ENCODE measurements around the gene MRPS21. TPM values are rescaled to one million over a fixed set of nuclear protein-coding genes. Genes with fewer than 3 reads are reported as not detected.
"Not testable (repeated sequence)": the region's sequence is repeated elsewhere in the genome, so short reads cannot be mapped to it uniquely, and the experiment has no call there.

MRPS21 gene
- total and polyA plus RNA-seq, 2 of the 8 experiments (the other 6 are each of a cell fraction or from before 2014, with no cell fraction given) = 81.9 to 99.8 TPM

DNA sequence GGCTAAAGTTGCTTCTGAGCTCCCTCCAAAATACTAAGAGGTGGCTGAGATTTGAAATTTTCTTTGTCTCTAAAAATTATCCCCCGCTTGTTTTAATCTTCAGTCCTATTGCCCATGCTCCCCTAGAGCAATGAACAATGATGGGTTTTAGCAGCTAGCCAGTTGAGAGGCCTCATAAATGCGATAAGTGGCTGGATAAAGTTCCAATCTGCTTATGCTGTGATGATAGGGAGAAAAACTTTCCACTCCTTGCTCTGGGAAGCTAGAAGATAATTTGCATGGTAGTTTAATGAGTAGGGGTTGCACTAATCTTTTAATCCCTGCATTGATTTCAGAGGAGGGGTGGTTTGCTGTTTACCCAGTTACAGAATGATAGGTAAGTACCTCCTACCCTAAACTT, 18.1 kb downstream of the MRPS21 start:
- no peak overlapping the region for H3K9ac ChIP-seq (replicated peaks in 1 of 4; ENCODE audit: extremely low read depth in 1 of 4, low read depth in 3 of 4, low read length in 3 of 4)
- no peak overlapping the region for H4K5ac ChIP-seq (ENCODE audit: insufficient read length, low read depth, low read length)
- no peak overlapping the region for H3K27ac ChIP-seq (ENCODE audit: low read depth, low read length)
- POLR2A ChIA-PET (ENCODE audit: partially characterized antibody) = interaction anchor here (0.7 to 5.1 kb wide), 14 partner anchors 9 to 76 kb away, joined by 3 to 33 read pairs (median 4); partner anchors contain the start of genes ANP32E, CA14, CIART and PRPF3
- no peak for FAIRE-seq
- no peaks in the 10 kb centered on the region for H3K9me3 ChIP-seq (ENCODE audit: insufficient read depth in 2 of 2, low read depth in 1 of 2, low read length in 1 of 2)
- H2BK20ac ChIP-seq (ENCODE audit: low read length) = no peak overlapping the region
- H3K36me3 ChIP-seq (ENCODE audit: control insufficient read depth in 2 of 4, insufficient read depth in 4 of 4, low read length in 3 of 4) = peaks cover 8 to 17% (median 12%) of the 10 kb centered on the region in 4 experiments; a peak in 7 of 8 replicates
- DNase-seq (ENCODE audit: low read depth in 1 of 2, low spot score in 2 of 2) = no peak
- CTCF ChIA-PET (ENCODE audit: partially characterized antibody) = interaction anchor here (0.7 to 1.5 kb wide), 3 partner anchors 14 to 56 kb away, joined by 3 to 6 read pairs (median 3); no protein-coding TSS in a partner anchor
- H3K23me2 ChIP-seq (ENCODE audit: low read depth, low read length) = no peaks in the 10 kb centered on the region
- H3K4me3 ChIP-seq (ENCODE audit: extremely low read depth in 1 of 4, insufficient read depth in 2 of 4, low read depth in 3 of 4, low read length in 4 of 4) = no peak overlapping the region
- no peak overlapping the region for H2BK120ac ChIP-seq (replicated peaks; ENCODE audit: low read depth, low read length)
- no peak overlapping the region for H2AK5ac ChIP-seq (ENCODE audit: low read depth, low read length)
- no peaks in the 10 kb centered on the region for H4K20me1 ChIP-seq (replicated peaks in 1 of 2; ENCODE audit: control insufficient read depth in 1 of 2, insufficient read depth in 2 of 2, low read length in 2 of 2)
- H3K23ac ChIP-seq (ENCODE audit: insufficient read length) = no peak overlapping the region
- no peak overlapping the region for H3K4ac ChIP-seq (replicated peaks; ENCODE audit: insufficient read length, low read depth, low read length)
- no peak overlapping the region for H4K8ac ChIP-seq (ENCODE audit: extremely low read depth, insufficient read depth, low read length)
- no peak overlapping the region for H2AFZ ChIP-seq (ENCODE audit: low read length)
- H3K56ac ChIP-seq (replicated peaks; ENCODE audit: insufficient read length, low read depth, low read length) = no peak overlapping the region
- H3K27me3 ChIP-seq (replicated peaks in 1 of 4; ENCODE audit: control insufficient read depth in 3 of 4, extremely low read depth in 1 of 4, insufficient read depth in 3 of 4, low read length in 3 of 4) = no peaks in the 10 kb centered on the region
- no peak overlapping the region for H3K4me2 ChIP-seq (ENCODE audit: insufficient read depth in 1 of 2, low read depth in 2 of 2, low read length in 2 of 2)
- TF ChIP-seq BACH1 (IDR thresholded peaks at IDR 0.05; ENCODE audit: low read length) = no peak
- H3K4me1 ChIP-seq (replicated peaks in 1 of 4; ENCODE audit: control insufficient read depth in 3 of 4, insufficient read depth in 4 of 4, low read length in 3 of 4) = no peaks in the 10 kb centered on the region
- H3K18ac ChIP-seq (ENCODE audit: extremely low read depth, low read length) = no peak overlapping the region
- no peak overlapping the region for H2BK5ac ChIP-seq (ENCODE audit: low read depth, low read length)
- no peak overlapping the region for H2BK12ac ChIP-seq (ENCODE audit: low read depth, low read length)
- H4K91ac ChIP-seq (replicated peaks; ENCODE audit: insufficient read length, low read length) = no peak overlapping the region
- H3K79me2 ChIP-seq (ENCODE audit: control insufficient read depth in 1 of 2, insufficient read depth in 2 of 2, low read length in 2 of 2) = no peaks in the 10 kb centered on the region
- H2BK15ac ChIP-seq (ENCODE audit: low read length) = no peak overlapping the region
- WGBS, 2 experiments (ENCODE audit: extremely low coverage in 1 of 2, insufficient coverage in 1 of 2, insufficient read length in 1 of 2, insufficient replicate concordance in 2 of 2, low coverage in 1 of 2, low lambda C conversion rate in 2 of 2, missing lambda C conversion rate in 1 of 2) = 94% methylated on average over 2 of the region's 2 CpGs; no CpG with 5 or more reads in 1 of the 2 experiments
- no peak overlapping the region for H3K14ac ChIP-seq (ENCODE audit: insufficient read length)
- no peaks in the 10 kb centered on the region for H3K79me1 ChIP-seq (ENCODE audit: low read depth, low read length)

DNA sequence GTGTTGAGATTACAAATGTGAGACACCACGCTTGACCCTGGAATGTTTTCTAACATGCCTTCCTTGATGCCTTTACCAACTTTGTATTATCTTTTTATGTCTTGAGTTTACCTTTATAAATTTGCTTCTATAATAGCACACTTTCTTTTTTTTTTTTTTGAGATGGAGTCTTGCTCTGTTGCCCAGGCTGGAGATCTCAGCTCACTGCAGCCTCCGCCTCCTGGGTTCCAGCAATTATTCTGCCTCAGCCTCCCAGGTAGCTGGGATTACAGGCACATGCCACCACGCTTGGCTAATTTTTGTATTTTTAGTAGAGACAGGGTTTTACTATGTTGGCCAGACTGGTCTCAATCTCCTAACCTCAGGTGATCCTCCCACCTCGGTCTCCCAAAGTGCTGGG, 21.0 kb downstream of the MRPS21 start:
- POLR2A ChIA-PET (ENCODE audit: partially characterized antibody) = interaction anchor here (1.0 to 5.1 kb wide), 3 partner anchors 12 to 33 kb away, joined by 3 to 33 read pairs (median 5); no protein-coding TSS in a partner anchor
- H2BK5ac ChIP-seq (ENCODE audit: low read depth, low read length); H3K56ac ChIP-seq (replicated peaks; ENCODE audit: insufficient read length, low read depth, low read length); DNase-seq (ENCODE audit: low read depth in 1 of 2, low spot score in 2 of 2); H3K23me2 ChIP-seq (ENCODE audit: low read depth, low read length); H4K8ac ChIP-seq (ENCODE audit: extremely low read depth, insufficient read depth, low read length); H3K27me3 ChIP-seq (replicated peaks in 1 of 4; ENCODE audit: control insufficient read depth in 3 of 4, extremely low read depth in 1 of 4, insufficient read depth in 3 of 4, low read length in 3 of 4); H3K23ac ChIP-seq (ENCODE audit: insufficient read length); H3K36me3 ChIP-seq (ENCODE audit: control insufficient read depth in 2 of 4, insufficient read depth in 4 of 4, low read length in 3 of 4); H3K79me1 ChIP-seq (ENCODE audit: low read depth, low read length); H3K18ac ChIP-seq (ENCODE audit: extremely low read depth, low read length); H3K4me1 ChIP-seq (replicated peaks in 1 of 4; ENCODE audit: control insufficient read depth in 3 of 4, insufficient read depth in 4 of 4, low read length in 3 of 4); H2AFZ ChIP-seq (ENCODE audit: low read length); H3K9ac ChIP-seq (replicated peaks in 1 of 4; ENCODE audit: extremely low read depth in 1 of 4, low read depth in 3 of 4, low read length in 3 of 4); H2BK15ac ChIP-seq (ENCODE audit: low read length); H2BK120ac ChIP-seq (replicated peaks; ENCODE audit: low read depth, low read length); H3K4me2 ChIP-seq (ENCODE audit: insufficient read depth in 1 of 2, low read depth in 2 of 2, low read length in 2 of 2); H3K79me2 ChIP-seq (ENCODE audit: control insufficient read depth in 1 of 2, insufficient read depth in 2 of 2, low read length in 2 of 2); H3K9me3 ChIP-seq (ENCODE audit: insufficient read depth in 2 of 2, low read depth in 1 of 2, low read length in 1 of 2); H4K5ac ChIP-seq (ENCODE audit: insufficient read length, low read depth, low read length); H2BK12ac ChIP-seq (ENCODE audit: low read depth, low read length); H3K4me3 ChIP-seq (ENCODE audit: extremely low read depth in 1 of 4, insufficient read depth in 2 of 4, low read depth in 3 of 4, low read length in 4 of 4); H2AK5ac ChIP-seq (ENCODE audit: low read depth, low read length); FAIRE-seq; CTCF ChIA-PET (ENCODE audit: partially characterized antibody); H2BK20ac ChIP-seq (ENCODE audit: low read length); H4K20me1 ChIP-seq (replicated peaks in 1 of 2; ENCODE audit: control insufficient read depth in 1 of 2, insufficient read depth in 2 of 2, low read length in 2 of 2); H3K4ac ChIP-seq (replicated peaks; ENCODE audit: insufficient read length, low read depth, low read length); H3K14ac ChIP-seq (ENCODE audit: insufficient read length); H4K91ac ChIP-seq (replicated peaks; ENCODE audit: insufficient read length, low read length); H3K27ac ChIP-seq (ENCODE audit: low read depth, low read length): not testable (repeated sequence)
- 93% methylated on average over 4 of the region's 4 CpGs; no CpG with 5 or more reads in 1 of the 2 experiments for WGBS, 2 experiments (ENCODE audit: extremely low coverage in 1 of 2, insufficient coverage in 1 of 2, insufficient read length in 1 of 2, insufficient replicate concordance in 2 of 2, low coverage in 1 of 2, low lambda C conversion rate in 2 of 2, missing lambda C conversion rate in 1 of 2)

Measured in H1 (cell line).